GF-D8 (cell line): Measurements from ENCODE around the gene CIPC.

ENCODE experiments used
- DNase-seq: peaks from one replicate; lab custom pipeline; 2025; lab: John Stamatoyannopoulos, UW

CIPC gene

GRCh38 chr14:77103475-77103874, 5.4 kb downstream of the CIPC start:
- DNase-seq, result no peak

DNA sequence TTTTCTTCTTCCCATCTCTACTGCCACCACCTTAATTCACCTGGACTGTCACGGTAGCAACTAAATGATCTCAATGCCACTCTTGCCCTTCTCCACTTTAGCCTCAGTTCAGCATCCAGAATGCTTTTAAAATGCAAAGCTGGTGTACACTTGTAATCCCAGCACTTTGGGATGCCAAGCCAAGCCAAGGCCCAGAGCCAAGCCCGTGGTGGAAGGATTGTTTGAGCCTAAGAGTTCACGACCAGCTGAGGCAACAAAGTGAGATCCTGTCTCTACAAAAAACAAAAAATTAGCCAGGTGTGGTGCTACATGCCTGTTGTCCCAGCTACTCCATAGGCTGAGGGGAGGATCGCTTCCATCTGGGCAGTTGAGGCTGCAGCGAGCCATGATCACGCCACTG, 5.9 kb downstream of the CIPC start:
- no peak for DNase-seq

- no peak for DNase-seq
Measured at GRCh38 chr14:77104393-77104792, 6.3 kb downstream of the CIPC start.

GRCh38 chr14:77105145-77105939, 7.3 kb downstream of the CIPC start:
- DNase-seq, result no peak

DNA sequence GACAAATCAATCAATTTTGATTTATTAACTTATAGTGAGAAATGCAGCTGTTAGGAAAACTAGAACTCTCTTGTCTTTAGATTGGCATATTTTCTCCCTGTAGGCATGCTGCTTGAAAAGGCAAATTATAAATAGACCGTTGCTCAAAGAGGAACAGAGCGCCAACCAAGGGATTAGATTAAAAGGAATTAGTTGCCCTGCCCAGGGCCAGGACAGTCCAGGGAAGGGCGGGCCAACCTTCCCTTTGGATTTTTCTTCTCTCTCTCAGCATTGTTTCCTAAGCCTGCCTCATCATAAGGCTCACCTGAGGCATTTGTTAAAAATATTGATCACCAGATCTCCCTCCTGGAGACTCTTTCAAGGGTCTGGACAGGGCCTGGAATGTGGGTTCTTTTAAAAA, 8.6 kb downstream of the CIPC start:
- DNase-seq, result no peak

DNA sequence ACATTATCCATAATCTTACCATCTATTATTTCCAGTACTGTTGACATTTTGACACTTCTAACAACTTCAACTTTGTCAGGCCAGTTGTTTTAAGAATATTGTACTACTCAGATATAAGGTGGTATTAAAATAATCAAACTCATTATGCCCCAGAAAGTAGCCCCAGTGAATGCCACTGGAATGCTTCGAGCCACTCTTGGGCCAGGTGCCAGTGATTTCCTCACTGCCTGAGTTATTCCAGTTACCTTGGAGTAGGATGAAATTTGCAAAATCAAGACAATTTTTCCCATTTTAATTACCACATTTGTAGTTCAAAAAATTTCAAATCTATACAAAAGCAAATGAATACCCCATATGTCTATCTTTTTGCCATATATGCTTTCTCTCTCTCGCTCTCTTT, 9.2 kb downstream of the CIPC start:
- no peak for DNase-seq

DNA sequence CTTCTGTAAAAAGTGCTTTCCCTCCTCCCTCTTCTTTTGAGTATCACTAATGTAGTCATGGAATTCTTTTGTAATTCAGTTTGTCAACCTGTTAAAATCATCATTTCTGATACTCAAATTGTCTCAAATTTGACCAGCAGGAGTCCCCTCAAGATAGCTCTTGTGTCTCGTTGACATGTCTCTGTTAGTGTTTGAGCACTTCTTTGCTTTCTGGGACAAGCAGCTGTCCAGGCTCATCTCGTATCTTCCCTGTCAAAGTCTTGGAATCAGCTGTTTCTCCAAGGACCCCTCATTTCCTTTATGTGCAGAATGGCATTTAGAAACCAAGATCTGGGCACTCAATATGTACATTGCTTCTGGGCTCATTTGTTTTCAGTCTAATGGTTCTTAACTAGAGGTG, 10.7 kb downstream of the CIPC start:
- DNase-seq, result no peak

DNA sequence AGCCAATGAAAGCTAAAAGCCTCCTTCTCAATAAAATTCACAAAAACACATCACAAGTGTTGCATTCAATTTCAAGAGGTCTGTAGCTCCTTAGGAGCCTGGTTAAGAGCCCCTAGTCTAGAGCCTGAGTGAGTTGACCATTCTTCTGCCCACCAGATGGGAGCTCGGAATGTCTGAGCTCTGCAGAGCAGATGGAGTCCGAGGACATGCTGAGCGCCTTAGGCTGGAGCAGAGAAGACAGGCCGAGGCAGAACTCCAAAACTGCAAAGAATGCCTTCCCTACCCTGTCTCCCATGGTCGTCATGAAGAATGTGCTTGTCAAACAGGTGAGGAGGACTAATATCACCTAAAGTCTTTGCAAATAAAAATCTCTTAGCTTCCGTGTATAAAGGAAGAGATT, 11.6 kb downstream of the CIPC start:
- no peak for DNase-seq

GRCh38 chr14:77110286-77110685, 12.2 kb downstream of the CIPC start:
- no peak for DNase-seq

GRCh38 chr14:77111021-77111420, 13.0 kb downstream of the CIPC start:
- DNase-seq, result no peak

- DNase-seq, result no peak
Measured at GRCh38 chr14:77113644-77114043, 15.6 kb downstream of the CIPC start.

DNA sequence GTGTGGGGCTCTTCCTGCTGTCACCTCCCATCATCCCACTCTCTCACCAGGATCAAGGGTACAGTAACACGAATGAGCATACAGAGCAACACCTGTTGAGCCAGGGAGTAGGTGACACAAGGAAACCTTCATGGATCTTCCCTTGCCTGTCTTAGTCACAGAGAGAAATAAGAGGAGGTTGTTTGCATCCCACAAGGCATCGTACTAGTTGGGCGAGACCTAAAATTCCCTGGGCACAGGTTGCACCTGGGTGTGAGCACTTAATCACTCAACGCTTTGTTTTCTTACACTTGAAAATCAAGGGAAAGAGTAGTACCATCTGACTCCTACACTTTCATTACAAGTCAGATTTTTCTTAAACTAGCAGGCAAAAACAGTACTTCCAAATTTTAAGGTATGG, 16.6 kb downstream of the CIPC start:
- no peak for DNase-seq

DNA sequence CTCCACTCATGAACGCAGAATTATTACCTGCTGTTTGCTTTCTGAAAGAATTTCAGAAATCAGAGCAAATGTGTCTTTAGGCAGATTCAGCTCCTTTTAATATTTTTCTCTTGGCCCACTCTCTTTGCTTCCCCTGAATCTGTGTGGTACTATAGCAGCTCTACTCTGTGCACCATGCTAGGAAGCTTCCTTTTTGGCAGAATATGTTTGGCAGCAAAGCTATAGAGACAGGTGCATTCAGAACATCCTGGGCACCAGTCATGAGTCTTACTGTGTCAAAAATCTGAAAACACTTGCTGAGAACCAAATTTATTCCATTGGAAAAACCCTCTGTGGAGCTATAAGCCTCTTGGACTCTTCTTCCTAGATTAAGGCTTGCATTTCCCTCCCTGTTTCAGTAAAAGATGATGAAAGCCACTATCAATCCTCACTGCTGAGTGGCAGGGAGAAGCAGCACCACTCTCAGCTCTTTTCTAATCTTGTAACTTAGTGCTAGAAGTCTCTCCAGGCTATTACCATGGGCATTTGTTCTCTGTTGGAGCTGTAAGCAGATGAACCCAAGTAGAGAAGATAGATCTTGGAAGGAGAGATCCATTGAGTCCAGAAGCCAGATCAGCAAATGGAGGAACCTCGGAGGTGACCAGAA, 18.2 kb downstream of the CIPC start:
- DNase-seq, result no peak

GRCh38 chr14:77119851-77120250, 21.8 kb downstream of the CIPC start:
- DNase-seq, result no peak

DNA sequence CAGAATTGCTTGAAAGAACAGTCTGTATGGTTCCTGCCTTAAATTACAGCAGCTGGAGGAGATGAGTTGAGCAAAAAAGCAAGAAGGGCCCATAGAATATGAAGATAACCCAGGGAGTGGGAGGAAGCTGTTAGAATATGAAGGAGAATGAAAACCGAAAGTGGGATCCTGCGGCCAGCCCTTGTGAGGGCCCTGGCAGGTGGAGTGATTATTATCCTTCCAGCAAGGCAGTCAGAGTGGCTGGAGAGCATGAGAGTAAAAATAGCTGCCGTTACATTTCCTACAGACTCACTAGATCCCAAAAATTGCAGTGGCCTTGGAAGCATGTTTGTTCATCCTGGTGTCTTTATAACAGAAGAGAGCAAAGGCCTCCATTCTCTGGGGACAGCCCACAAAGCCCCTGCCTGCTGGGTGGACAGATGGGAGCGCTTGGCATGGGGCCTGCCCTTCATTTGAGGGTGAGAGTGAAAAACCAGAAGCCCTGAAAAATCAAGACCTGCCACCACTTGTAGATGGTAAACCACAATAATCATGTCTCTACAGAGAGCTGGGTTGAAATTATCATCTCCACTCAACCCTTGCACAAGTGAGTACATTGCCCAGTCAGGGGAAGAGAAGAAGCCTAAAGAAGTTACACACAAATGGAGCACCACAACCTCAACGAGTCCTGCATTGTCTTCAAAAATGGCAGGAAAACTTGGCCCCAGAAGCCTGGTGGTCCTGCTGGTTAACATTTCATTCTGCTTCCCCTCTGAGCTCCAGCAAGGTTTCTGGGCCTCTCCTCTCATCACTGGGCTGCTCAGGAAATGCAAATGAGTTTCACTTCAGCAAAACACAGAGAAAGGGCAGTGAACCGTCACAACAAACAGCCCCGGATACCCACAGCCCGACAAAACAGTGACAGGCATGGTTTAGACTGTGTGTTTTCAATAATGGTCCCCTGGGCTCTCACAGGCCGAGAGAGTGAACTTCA, 23.0 kb downstream of the CIPC start:
- no peak for DNase-seq

DNA sequence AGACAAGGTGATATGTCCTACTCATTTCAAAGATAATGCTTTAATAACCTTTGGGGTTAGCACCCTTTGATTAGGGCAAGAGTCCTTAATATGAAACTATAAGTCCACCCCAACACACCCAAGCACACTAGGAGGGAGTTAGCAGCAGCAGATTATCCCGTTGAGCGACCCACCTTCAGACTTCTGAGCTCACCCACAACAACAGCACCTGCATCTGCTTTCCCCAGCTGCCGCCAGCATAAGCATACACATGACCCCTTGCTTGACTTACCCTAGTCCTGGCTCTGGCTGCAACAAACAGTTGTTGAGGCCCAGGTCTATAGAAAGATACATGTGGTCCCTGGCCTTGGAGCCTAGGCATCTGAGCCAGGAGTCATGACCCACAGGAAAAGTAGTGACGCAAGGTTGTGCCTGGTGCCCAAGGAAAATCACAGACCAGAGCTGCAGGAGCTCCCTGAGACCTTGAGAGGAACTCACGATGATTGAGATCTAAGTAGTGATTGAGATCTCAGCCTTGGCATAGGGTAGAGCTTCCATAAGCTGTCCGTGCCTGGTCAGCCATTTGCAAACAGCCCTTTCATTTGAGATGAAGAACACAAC, 24.6 kb downstream of the CIPC start:
- DNase-seq, result no peak

GRCh38 chr14:77123381-77124325, 25.6 kb downstream of the CIPC start:
- DNase-seq, result no peak

- DNase-seq, result no peak
Measured at GRCh38 chr14:77124345-77125280, 26.6 kb downstream of the CIPC start.

DNA sequence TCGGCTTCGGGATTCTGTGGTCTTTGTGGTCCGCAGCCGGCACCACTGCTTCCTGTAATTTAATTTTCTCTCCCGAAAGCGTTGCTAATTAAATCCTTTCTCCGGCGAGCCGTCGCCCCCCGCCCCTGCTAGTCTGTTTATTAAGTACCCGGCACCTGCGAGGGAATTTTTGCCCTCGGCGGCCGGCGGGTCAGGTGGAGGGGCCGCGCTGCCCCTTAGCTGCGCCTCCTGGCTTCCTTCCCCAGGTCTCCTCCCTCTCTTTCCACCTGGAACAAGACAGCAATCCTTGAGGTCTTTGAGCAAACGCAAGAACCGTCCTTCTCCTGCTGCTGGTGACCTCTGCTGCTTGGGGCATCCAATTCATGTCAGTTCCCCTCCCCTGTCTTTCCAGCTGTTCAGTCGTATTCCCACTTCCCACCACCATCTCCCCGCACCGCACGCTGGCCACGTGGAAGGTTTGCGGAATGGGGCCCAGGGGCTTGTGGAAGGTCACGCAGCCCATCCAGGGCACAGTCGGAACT, 27.3 kb downstream of the CIPC start:
- no peak for DNase-seq
